Measurements from ENCODE around the gene MEGF6. TPM values are rescaled to one million over a fixed set of nuclear protein-coding genes. Genes with fewer than 3 reads are reported as not detected.

Gene MEGF6
- total RNA-seq, 1 donor from 2014 or later: 33.3 TPM

GRCh38 chr1:3602375-3602774 is 8.9 kb downstream of the MEGF6 start:
- no peak for TF ChIP-seq CTCF (conservative IDR thresholded peaks at IDR 0.05; ENCODE audit: low read depth, low read length)
- H3K4me3 ChIP-seq (ENCODE audit: low read depth, low read length): no peak overlapping the region
- no peak for DNase-seq (ENCODE audit: low read depth)

GRCh38 chr1:3601743-3602142 is 9.6 kb downstream of the MEGF6 start:
- no peak for TF ChIP-seq CTCF (conservative IDR thresholded peaks at IDR 0.05; ENCODE audit: low read depth, low read length)
- H3K4me3 ChIP-seq (ENCODE audit: low read depth, low read length): no peak overlapping the region
- DNase-seq (ENCODE audit: low read depth): no peak

- TF ChIP-seq CTCF (conservative IDR thresholded peaks at IDR 0.05; ENCODE audit: low read depth, low read length): no peak
- DNase-seq (ENCODE audit: low read depth): no peak
- no peak overlapping the region for H3K4me3 ChIP-seq (ENCODE audit: low read depth, low read length)
Measured at GRCh38 chr1:3600354-3600753, 11.0 kb downstream of the MEGF6 start.

- no peak overlapping the region for H3K4me3 ChIP-seq (ENCODE audit: low read depth, low read length)
- no peak for DNase-seq (ENCODE audit: low read depth)
- TF ChIP-seq CTCF (conservative IDR thresholded peaks at IDR 0.05; ENCODE audit: low read depth, low read length): no peak
Measured at GRCh38 chr1:3599816-3600215, 11.5 kb downstream of the MEGF6 start.

- TF ChIP-seq CTCF (conservative IDR thresholded peaks at IDR 0.05; ENCODE audit: low read depth, low read length): no peak
- H3K4me3 ChIP-seq (ENCODE audit: low read depth, low read length): no peak overlapping the region
- DNase-seq (ENCODE audit: low read depth): no peak
Measured at GRCh38 chr1:3599286-3599811, 12.0 kb downstream of the MEGF6 start.

GRCh38 chr1:3598522-3599285 is 12.6 kb downstream of the MEGF6 start:
- DNase-seq (ENCODE audit: low read depth): no peak
- no peak overlapping the region for H3K4me3 ChIP-seq (ENCODE audit: low read depth, low read length)
- no peak for TF ChIP-seq CTCF (conservative IDR thresholded peaks at IDR 0.05; ENCODE audit: low read depth, low read length)

- no peak overlapping the region for H3K4me3 ChIP-seq (ENCODE audit: low read depth, low read length)
- TF ChIP-seq CTCF (conservative IDR thresholded peaks at IDR 0.05; ENCODE audit: low read depth, low read length): no peak
- no peak for DNase-seq (ENCODE audit: low read depth)
Measured at GRCh38 chr1:3598051-3598491, 13.2 kb downstream of the MEGF6 start.

Measured in epithelial cell of proximal tubule (primary cell).